ENCODE results near the gene ACHE. TPM values are rescaled to one million over a fixed set of nuclear protein-coding genes. Genes with fewer than 3 reads are reported as not detected.

ACHE gene
- total and polyA plus RNA-seq, 4 donors: 0.15 to 17.6 (median 0.21) TPM

DNA sequence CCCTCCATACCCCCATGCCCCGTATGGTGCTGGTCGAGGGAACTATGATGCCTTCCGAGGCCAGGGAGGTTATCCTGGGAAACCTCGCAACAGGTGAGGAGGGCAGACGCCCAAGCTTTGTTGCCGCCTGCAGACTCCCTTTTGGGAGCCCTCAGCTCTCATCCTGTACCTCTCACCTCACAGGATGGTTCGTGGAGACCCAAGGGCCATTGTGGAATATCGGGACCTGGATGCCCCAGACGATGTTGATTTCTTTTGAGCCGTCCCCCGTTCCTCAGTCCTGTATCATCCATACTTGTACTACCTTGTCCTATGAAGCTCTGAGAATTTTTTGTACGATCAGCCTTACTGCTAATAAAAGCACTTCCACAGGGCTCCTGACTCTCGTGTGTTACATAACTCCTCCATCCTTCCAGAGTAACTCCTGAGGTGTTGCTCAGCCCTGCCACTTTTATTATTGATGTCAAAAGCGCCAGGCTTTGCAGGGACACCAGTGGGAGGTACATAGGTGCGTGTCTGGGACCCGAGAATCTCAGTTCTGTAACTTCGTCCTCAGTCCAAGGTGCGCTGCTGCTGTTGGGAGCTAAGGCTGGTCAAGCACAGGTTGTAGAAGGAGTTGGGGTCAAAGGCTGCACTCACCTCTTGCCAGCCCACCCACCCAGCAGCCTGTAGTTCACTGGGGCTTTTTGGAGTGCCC, 7.2 kb downstream of the ACHE start:
- Histone ChIP-seq H3K9ac (ENCODE audit: low read depth in 1 of 2, low read length in 2 of 2) (peak overlapping the region in 1 of 2 donors; percentile 43), H3K4me1 (ENCODE audit: control insufficient read depth in 4 of 4, insufficient read depth in 4 of 4, low read length in 3 of 4) (peaks cover 16 to 35% (median 26%) of the 10 kb centered on the region in 4 donors), H3K9me3 (ENCODE audit: control insufficient read depth in 4 of 4, low read length in 3 of 4) (no peaks in the 10 kb centered on the region), H3K4me3 (ENCODE audit: low read depth in 1 of 3, low read length in 3 of 3) (peak overlapping the region; percentile 72 to 89 (median 78)), H3K27ac (ENCODE audit: low read depth in 1 of 2, low read length in 2 of 2) (peak overlapping the region; percentile 69 to 83), H3K27me3 (ENCODE audit: control insufficient read depth in 4 of 4, insufficient read depth in 4 of 4, low read length in 3 of 4) (no peaks in the 10 kb centered on the region), H3K36me3 (ENCODE audit: control insufficient read depth in 4 of 4, insufficient read depth in 3 of 4, low read depth in 1 of 4, low read length in 3 of 4) (peaks cover 12 to 45% (median 39%) of the 10 kb centered on the region in 4 donors)
- 72% methylated on average over 18 of the region's 18 CpGs for WGBS
- DNase-seq (ENCODE audit: low spot score): no peak
- TF ChIP-seq HNF4A (conservative IDR thresholded peaks at IDR 0.05) (peak; percentile 32 to 47), NR2F2 (IDR thresholded peaks at IDR 0.05) (no peak)

DNA sequence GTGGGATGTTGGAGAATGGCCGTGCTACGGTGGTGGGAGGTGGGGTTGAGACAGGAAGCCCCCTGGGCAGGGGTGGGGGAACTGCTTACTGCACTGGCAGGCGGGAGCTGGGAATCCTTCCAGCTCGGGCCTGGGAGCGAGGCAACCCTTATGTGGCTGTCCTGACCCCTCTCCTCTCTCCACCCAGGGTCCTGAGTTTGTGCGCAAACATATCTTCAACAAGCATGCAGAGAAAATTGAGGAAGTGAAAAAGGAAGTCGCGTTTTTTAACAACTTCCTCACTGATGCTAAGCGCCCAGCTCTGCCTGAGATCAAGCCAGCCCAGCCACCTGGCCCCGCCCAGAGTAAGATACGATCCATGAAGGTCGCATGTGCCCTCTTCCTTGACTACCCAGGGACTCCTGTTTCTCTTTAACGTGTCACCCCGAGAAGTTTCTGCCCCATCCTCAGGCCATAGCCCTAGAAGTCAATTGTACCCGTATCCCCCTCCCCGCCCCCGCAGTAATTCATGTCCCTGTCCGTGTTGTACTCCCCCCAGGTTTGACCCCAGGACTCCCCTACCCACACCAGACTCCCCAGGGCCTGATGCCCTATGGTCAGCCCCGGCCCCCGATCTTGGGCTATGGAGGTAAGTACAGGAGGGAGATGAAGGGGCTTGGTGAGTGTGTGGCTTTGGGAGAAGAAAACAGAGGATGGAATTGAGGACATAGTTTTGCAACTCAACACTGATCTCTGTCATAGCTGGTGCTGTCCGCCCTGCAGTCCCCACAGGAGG, 8.0 kb downstream of the ACHE start:
- H3K27ac ChIP-seq (ENCODE audit: low read depth in 1 of 2, low read length in 2 of 2): peak overlapping the region in 1 of 2 donors; percentile 7

More for the DNA sequence above, 8.0 kb downstream of the ACHE start:
- TF ChIP-seq SP1 (IDR thresholded peaks at IDR 0.05) (no peak), HNF4G (IDR thresholded peaks at IDR 0.05) (no peak), TAF1 (conservative IDR thresholded peaks at IDR 0.05) (no peak), NR2F2 (IDR thresholded peaks at IDR 0.05) (no peak), FOXA2 (IDR thresholded peaks at IDR 0.05) (no peak), JUND (IDR thresholded peaks at IDR 0.05) (no peak), YY1 (IDR thresholded peaks at IDR 0.05) (no peak), FOXA1 (IDR thresholded peaks at IDR 0.05) (no peak), RXRA (IDR thresholded peaks at IDR 0.05) (no peak)
- TF ChIP-seq, protein P1, sequence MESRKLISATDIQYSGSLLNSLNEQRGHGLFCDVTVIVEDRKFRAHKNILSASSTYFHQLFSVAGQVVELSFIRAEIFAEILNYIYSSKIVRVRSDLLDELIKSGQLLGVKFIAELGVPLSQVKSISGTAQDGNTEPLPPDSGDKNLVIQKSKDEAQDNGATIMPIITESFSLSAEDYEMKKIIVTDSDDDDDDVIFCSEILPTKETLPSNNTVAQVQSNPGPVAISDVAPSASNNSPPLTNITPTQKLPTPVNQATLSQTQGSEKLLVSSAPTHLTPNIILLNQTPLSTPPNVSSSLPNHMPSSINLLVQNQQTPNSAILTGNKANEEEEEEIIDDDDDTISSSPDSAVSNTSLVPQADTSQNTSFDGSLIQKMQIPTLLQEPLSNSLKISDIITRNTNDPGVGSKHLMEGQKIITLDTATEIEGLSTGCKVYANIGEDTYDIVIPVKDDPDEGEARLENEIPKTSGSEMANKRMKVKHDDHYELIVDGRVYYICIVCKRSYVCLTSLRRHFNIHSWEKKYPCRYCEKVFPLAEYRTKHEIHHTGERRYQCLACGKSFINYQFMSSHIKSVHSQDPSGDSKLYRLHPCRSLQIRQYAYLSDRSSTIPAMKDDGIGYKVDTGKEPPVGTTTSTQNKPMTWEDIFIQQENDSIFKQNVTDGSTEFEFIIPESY (IDR thresholded peaks at IDR 0.05): no peak
- TF ChIP-seq, protein P2, sequence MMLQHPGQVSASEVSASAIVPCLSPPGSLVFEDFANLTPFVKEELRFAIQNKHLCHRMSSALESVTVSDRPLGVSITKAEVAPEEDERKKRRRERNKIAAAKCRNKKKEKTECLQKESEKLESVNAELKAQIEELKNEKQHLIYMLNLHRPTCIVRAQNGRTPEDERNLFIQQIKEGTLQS (IDR thresholded peaks at IDR 0.05): no peak
- TF ChIP-seq, protein P3, sequence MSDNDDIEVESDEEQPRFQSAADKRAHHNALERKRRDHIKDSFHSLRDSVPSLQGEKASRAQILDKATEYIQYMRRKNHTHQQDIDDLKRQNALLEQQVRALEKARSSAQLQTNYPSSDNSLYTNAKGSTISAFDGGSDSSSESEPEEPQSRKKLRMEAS (IDR thresholded peaks at IDR 0.05): no peak
- TF ChIP-seq, protein P4, sequence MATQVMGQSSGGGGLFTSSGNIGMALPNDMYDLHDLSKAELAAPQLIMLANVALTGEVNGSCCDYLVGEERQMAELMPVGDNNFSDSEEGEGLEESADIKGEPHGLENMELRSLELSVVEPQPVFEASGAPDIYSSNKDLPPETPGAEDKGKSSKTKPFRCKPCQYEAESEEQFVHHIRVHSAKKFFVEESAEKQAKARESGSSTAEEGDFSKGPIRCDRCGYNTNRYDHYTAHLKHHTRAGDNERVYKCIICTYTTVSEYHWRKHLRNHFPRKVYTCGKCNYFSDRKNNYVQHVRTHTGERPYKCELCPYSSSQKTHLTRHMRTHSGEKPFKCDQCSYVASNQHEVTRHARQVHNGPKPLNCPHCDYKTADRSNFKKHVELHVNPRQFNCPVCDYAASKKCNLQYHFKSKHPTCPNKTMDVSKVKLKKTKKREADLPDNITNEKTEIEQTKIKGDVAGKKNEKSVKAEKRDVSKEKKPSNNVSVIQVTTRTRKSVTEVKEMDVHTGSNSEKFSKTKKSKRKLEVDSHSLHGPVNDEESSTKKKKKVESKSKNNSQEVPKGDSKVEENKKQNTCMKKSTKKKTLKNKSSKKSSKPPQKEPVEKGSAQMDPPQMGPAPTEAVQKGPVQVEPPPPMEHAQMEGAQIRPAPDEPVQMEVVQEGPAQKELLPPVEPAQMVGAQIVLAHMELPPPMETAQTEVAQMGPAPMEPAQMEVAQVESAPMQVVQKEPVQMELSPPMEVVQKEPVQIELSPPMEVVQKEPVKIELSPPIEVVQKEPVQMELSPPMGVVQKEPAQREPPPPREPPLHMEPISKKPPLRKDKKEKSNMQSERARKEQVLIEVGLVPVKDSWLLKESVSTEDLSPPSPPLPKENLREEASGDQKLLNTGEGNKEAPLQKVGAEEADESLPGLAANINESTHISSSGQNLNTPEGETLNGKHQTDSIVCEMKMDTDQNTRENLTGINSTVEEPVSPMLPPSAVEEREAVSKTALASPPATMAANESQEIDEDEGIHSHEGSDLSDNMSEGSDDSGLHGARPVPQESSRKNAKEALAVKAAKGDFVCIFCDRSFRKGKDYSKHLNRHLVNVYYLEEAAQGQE (IDR thresholded peaks at IDR 0.05): no peak
- Histone ChIP-seq H3K36me3 (ENCODE audit: control insufficient read depth in 4 of 4, insufficient read depth in 3 of 4, low read depth in 1 of 4, low read length in 3 of 4) (peaks cover 18 to 52% (median 44%) of the 10 kb centered on the region in 4 donors), H3K9me3 (ENCODE audit: control insufficient read depth in 4 of 4, low read length in 3 of 4) (no peaks in the 10 kb centered on the region), H3K4me1 (ENCODE audit: control insufficient read depth in 4 of 4, insufficient read depth in 4 of 4, low read length in 3 of 4) (peaks cover 16 to 35% (median 26%) of the 10 kb centered on the region in 4 donors), H3K27me3 (ENCODE audit: control insufficient read depth in 4 of 4, insufficient read depth in 4 of 4, low read length in 3 of 4) (no peaks in the 10 kb centered on the region), H3K4me3 (ENCODE audit: low read depth in 1 of 3, low read length in 3 of 3) (no peak overlapping the region), H3K9ac (ENCODE audit: low read depth in 1 of 2, low read length in 2 of 2) (no peak overlapping the region)
- 72% methylated on average over 21 of the region's 21 CpGs for WGBS
- DNase-seq (ENCODE audit: low spot score): no peak

Measured in liver (tissue), 9 donors.